Transverse colon (tissue), 4 donors: ENCODE measurements around the gene SLC5A4. TPM values are rescaled to one million over a fixed set of nuclear protein-coding genes. Genes with fewer than 3 reads are reported as not detected.

Experiments
- DNase-seq: peaks from one replicate; pipeline ENCODE4 v3.0.0-alpha.2; 2019
- H3K27ac ChIP-seq, 4 donors: fragments of 200-600 bp; sonication (generic); 2 replicates each; pipeline ENCODE4 v1.5.1; 2016 to 2018; ENCODE audit warnings: inconsistent platforms in 4 of 4
- H3K27me3 ChIP-seq: fragments of 200-600 bp; sonication (generic); 2 replicates; pipeline ENCODE4 v1.5.1; 2017; ENCODE audit warnings: inconsistent platforms
- H3K36me3 ChIP-seq, 4 donors: fragments of 200-600 bp; sonication (generic); 2 replicates each; pipeline ENCODE4 v1.5.1; 2017 to 2019; ENCODE audit warnings: inconsistent platforms in 4 of 4
- H3K4me1 ChIP-seq, 4 donors: fragments of 200-600 bp; sonication (generic); 2 replicates each; pipeline ENCODE4 v1.5.1; 2017 to 2020; ENCODE audit warnings: inconsistent platforms in 4 of 4
- H3K4me3 ChIP-seq, 4 donors: fragments of 200-600 bp; sonication (generic); 1 replicate in 1 of 4; 2 replicates in 3 of 4; pipeline versions ENCODE4 v1.5.1 to v1.6.1; 2017 to 2019; ENCODE audit warnings: inconsistent platforms in 4 of 4
- H3K9me3 ChIP-seq, 2 donors: fragments of 200-600 bp; sonication (generic); 2 replicates each; pipeline ENCODE4 v1.5.1; 2017 to 2019; ENCODE audit warnings: inconsistent platforms in 2 of 2
- EP300 ChIP-seq: sonication (generic); formaldehyde crosslinking; IDR thresholded peaks from one replicate; pipeline ENCODE4 v1.6.1; 2017; ENCODE audit warnings: antibody characterized with exemption, low read depth
- POLR2A ChIP-seq: fragments of 450-650 bp; IDR thresholded peaks from one replicate; pipeline ENCODE4 v1.6.1; 2016; ENCODE audit warnings: antibody characterized with exemption, mild to moderate bottlenecking, moderate library complexity
- POLR2AphosphoS5 ChIP-seq, 3 donors: sonication (generic); formaldehyde crosslinking; IDR thresholded peaks; one replicate each; pipeline ENCODE4 v1.6.1; 2016; ENCODE audit warnings: antibody characterized with exemption in 3 of 3
- WGBS, 2 donors: methylation state at CpG; one replicate each; pipeline ENCODE4 v1.1.5; 2018; ENCODE audit warnings: low coverage in 1 of 2; 5-methylcytosine and 5-hydroxymethylcytosine counted together
- in situ Hi-C, 4 donors: fragments of 200-750 bp; cut with MboI; loops; one replicate each; pipeline versions ENCODE4 v1.15.0 to v1.15.1; 2017; ENCODE audit warnings: low sequenced_read_pairs in 3 of 4, low pct_ligation_motif_present in 1 of 4, low pct_unique_long_range_greater_than_20kb in 1 of 4
- intact Hi-C: fragments of 100-400 bp; cut with DNase I; formaldehyde crosslinking; loops from one replicate; pipeline ENCODE4 v1.15.1; 2023; ENCODE audit warnings: low total_unique reads
- total RNA-seq, 4 donors: library from RNA; depleted of rRNA; stranded (reverse); fragments of >200 nt; gene quantifications; one replicate each; pipeline ENCODE4 v1.1.0, GENCODE V29; 2016
- TF ChIP-seq, protein P1 (sequence below), 5 experiments: fragments of 200-600 bp in 3 of 5; fragments of 450-650 bp in 2 of 5; sonication (generic) in 3 of 5; IDR thresholded peaks; 1 replicate in 2 of 5; 2 replicates in 3 of 5; pipeline ENCODE4 v1.5.1; 2016 to 2017; ENCODE audit warnings: antibody characterized with exemption in 5 of 5, inconsistent platforms in 3 of 5, mild to moderate bottlenecking in 2 of 5, moderate library complexity in 1 of 5

The SLC5A4 gene
- total RNA-seq, 4 donors from 2014 or later, result 0.41 TPM; not detected in 3

DNA sequence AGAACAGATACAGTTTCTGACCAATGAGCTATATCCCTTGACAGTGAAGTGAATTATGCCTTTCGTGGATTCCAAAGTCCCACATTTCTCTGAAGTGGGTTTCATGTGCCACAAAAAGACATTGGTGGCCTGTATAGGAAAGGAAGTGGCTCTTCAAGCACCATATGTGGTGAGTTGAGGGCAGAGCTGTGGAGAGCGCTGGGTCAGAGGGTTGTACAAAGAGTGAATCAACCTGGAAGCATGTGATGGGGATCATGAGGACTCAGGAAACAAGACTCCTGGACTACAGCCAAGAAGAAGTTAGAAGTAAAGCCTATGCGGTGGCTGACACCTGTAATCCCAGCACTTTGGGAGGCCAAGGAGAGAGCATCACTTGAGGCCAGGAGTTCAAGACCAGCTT is 579 bp upstream of the SLC5A4 start:
- DNase-seq, result no peak
- H3K4me3 ChIP-seq, result no peak overlapping the region
- TF ChIP-seq POLR2AphosphoS5 (IDR thresholded peaks at IDR 0.05), result no peak
- TF ChIP-seq POLR2A, result no peak
- no peak for TF ChIP-seq EP300
- TF ChIP-seq, protein P1, sequence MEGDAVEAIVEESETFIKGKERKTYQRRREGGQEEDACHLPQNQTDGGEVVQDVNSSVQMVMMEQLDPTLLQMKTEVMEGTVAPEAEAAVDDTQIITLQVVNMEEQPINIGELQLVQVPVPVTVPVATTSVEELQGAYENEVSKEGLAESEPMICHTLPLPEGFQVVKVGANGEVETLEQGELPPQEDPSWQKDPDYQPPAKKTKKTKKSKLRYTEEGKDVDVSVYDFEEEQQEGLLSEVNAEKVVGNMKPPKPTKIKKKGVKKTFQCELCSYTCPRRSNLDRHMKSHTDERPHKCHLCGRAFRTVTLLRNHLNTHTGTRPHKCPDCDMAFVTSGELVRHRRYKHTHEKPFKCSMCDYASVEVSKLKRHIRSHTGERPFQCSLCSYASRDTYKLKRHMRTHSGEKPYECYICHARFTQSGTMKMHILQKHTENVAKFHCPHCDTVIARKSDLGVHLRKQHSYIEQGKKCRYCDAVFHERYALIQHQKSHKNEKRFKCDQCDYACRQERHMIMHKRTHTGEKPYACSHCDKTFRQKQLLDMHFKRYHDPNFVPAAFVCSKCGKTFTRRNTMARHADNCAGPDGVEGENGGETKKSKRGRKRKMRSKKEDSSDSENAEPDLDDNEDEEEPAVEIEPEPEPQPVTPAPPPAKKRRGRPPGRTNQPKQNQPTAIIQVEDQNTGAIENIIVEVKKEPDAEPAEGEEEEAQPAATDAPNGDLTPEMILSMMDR (IDR thresholded peaks at IDR 0.05), result no peak
- no peaks in the 10 kb centered on the region for H3K9me3 ChIP-seq
- H3K36me3 ChIP-seq, result no peaks in the 10 kb centered on the region
- no peaks in the 10 kb centered on the region for H3K4me1 ChIP-seq
- H3K27me3 ChIP-seq, result no peaks in the 10 kb centered on the region
- intact Hi-C loops (no loop called here), in situ Hi-C loops (loop anchor here in 1 of 4 donors (25.0 kb wide), 2 partner anchors 268 to 468 kb away; no protein-coding TSS in a partner anchor)
- 69 to 77% methylated on average over 2 to 3 of the region's 3 CpGs for WGBS, 2 donors
- H3K27ac ChIP-seq, result no peak overlapping the region

DNA sequence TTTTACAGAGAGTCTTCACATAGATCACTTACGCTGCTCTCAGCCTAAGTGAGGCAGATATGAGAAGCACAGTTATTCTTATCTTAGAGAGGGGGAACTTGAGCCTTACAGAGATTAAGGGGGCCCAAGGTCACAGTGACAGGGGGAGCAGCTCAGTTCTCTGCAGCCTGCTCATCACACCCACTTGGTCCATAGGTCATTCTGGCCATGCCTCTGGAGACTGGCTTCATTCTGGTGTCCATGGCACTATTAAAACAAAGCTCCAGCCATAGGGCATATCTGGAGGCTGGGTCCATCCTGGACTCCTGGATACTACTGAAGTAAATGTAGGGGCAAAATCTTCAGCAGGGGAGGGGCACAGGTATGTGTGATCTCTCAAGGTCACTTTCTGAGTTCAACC is 5.9 kb downstream of the SLC5A4 start:
- intact Hi-C loops (no loop called here), in situ Hi-C loops (no loop called here)
- H3K9me3 ChIP-seq, result no peaks in the 10 kb centered on the region
- no peak for DNase-seq
- no peaks in the 10 kb centered on the region for H3K27me3 ChIP-seq
- no peaks in the 10 kb centered on the region for H3K36me3 ChIP-seq
- no peak overlapping the region for H3K4me3 ChIP-seq
- TF ChIP-seq EP300 (no peak), POLR2A (no peak), POLR2AphosphoS5 (IDR thresholded peaks at IDR 0.05) (no peak)
- TF ChIP-seq, protein P1 (IDR thresholded peaks at IDR 0.05), result no peak
- H3K4me1 ChIP-seq, result peaks cover 0 to 6% (median 0%) of the 10 kb centered on the region in 4 donors
- 73 to 91% methylated on average over 1 of the region's 1 CpG for WGBS, 2 donors
- H3K27ac ChIP-seq, result no peak overlapping the region

DNA sequence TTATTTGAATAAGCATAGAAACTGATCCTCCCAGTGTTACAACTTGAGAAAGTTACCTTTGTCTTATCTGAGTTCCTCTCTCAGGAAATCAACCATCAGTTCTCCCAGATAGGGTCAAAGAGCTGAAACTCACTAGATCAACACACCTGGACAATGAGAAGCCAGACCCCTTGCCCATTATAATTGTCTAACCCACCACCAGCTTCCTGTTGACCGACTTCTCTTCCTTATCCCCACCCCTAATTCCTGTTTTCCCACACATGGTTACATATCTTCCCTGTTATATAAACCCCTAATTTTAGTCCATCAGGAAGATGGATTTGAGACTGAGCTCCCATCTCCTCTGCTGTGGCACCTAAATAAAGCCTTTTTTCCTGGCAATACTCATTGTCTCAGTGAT is 6.9 kb downstream of the SLC5A4 start:
- Histone ChIP-seq H3K27me3 (no peaks in the 10 kb centered on the region), H3K9me3 (no peaks in the 10 kb centered on the region), H3K4me1 (peaks cover 0 to 6% (median 0%) of the 10 kb centered on the region in 4 donors), H3K36me3 (no peaks in the 10 kb centered on the region), H3K4me3 (no peak overlapping the region), H3K27ac (no peak overlapping the region)
- TF ChIP-seq POLR2AphosphoS5 (IDR thresholded peaks at IDR 0.05) (no peak), POLR2A (no peak), EP300 (no peak)
- TF ChIP-seq, protein P1 (IDR thresholded peaks at IDR 0.05), result no peak
- 44 to 50% methylated on average over 1 of the region's 1 CpG for WGBS, 2 donors
- in situ Hi-C loops, result no loop called here
- DNase-seq, result no peak
- intact Hi-C loops, result no loop called here

- no peak overlapping the region for H3K4me3 ChIP-seq
- no peaks in the 10 kb centered on the region for H3K36me3 ChIP-seq
- in situ Hi-C loops (no loop called here), intact Hi-C loops (no loop called here)
- no peaks in the 10 kb centered on the region for H3K9me3 ChIP-seq
- WGBS, 2 donors, result 80 to 85% methylated on average over 5 of the region's 5 CpGs
- H3K27me3 ChIP-seq, result no peaks in the 10 kb centered on the region
- H3K4me1 ChIP-seq, result peaks cover 0 to 6% (median 0%) of the 10 kb centered on the region in 4 donors
- no peak for TF ChIP-seq POLR2AphosphoS5 (IDR thresholded peaks at IDR 0.05)
- TF ChIP-seq EP300, result no peak
- no peak for TF ChIP-seq POLR2A
- TF ChIP-seq, protein P1 (IDR thresholded peaks at IDR 0.05), result no peak
- no peak overlapping the region for H3K27ac ChIP-seq
- no peak for DNase-seq
Measured at GRCh38 chr22:32246166-32246565, 9.0 kb downstream of the SLC5A4 start.
